IPS DF 6.9 (cell line): Measurements from ENCODE around the gene PARP3.

Experiments
- DNase-seq: peaks from one replicate; pipeline ENCODE4 v3.0.0-alpha.2; 2013; ENCODE audit warnings: low read depth, low spot score
- H3K27ac ChIP-seq: one replicate; pipeline ENCODE4 v1.5.1; 2013; ENCODE audit warnings: low read length, control low read depth
- H3K27me3 ChIP-seq: 2 replicates; pipeline ENCODE4 v1.6.1; 2013; ENCODE audit warnings: mild to moderate bottlenecking, low read length; ENCODE audit not compliant: control insufficient read depth, insufficient read depth
- H3K36me3 ChIP-seq: 2 replicates; pipeline ENCODE4 v1.6.1; 2013; ENCODE audit warnings: low read length; ENCODE audit not compliant: control insufficient read depth, insufficient read depth
- H3K4me1 ChIP-seq: 2 replicates; pipeline ENCODE4 v1.6.1; 2013; ENCODE audit warnings: low read length; ENCODE audit not compliant: control insufficient read depth, insufficient read depth
- H3K4me3 ChIP-seq: 2 replicates; pipeline ENCODE4 v1.5.1; 2013; ENCODE audit warnings: mild to moderate bottlenecking, low read length
- H3K9me3 ChIP-seq: 2 replicates; pipeline ENCODE4 v1.6.1; 2013; ENCODE audit warnings: low read length, inconsistent platforms; ENCODE audit not compliant: control insufficient read depth, insufficient read depth
- WGBS: extraction: QIAGEN DNeasy Blood & Tissue Kit; methylation state at CpG from one replicate; pipeline ENCODE4 v1.1.7; 2013; ENCODE audit warnings: mixed read lengths, missing lambda C conversion rate; ENCODE audit not compliant: insufficient read length, insufficient coverage; 5-methylcytosine and 5-hydroxymethylcytosine counted together

PARP3 gene

GRCh38 chr3:51942603-51943450 lies 664 bp downstream of the PARP3 start:
- WGBS: no CpG with 5 or more reads among the region's 17 CpGs
- DNase-seq: no peak
- peak overlapping the region; percentile 7; the same call in 1 of the 2 replicates for H3K4me3 ChIP-seq
- peaks cover 4% of the 10 kb centered on the region for H3K4me1 ChIP-seq
- no peaks in the 10 kb centered on the region for H3K27me3 ChIP-seq
- H3K36me3 ChIP-seq: peaks cover 5% of the 10 kb centered on the region; the same call in 1 of the 2 replicates
- no peaks in the 10 kb centered on the region for H3K9me3 ChIP-seq
- no peak overlapping the region for H3K27ac ChIP-seq

GRCh38 chr3:51943451-51944391 lies 1.6 kb downstream of the PARP3 start:
- H3K9me3 ChIP-seq: no peaks in the 10 kb centered on the region
- no peak overlapping the region for H3K27ac ChIP-seq
- H3K27me3 ChIP-seq: no peaks in the 10 kb centered on the region
- WGBS: no CpG with 5 or more reads among the region's 21 CpGs
- H3K4me1 ChIP-seq: peaks cover 4% of the 10 kb centered on the region
- DNase-seq: no peak
- peaks cover 2% of the 10 kb centered on the region; the same call in 1 of the 2 replicates for H3K36me3 ChIP-seq
- H3K4me3 ChIP-seq: no peak overlapping the region

- Histone ChIP-seq H3K9me3 (no peaks in the 10 kb centered on the region), H3K4me1 (peaks cover 4% of the 10 kb centered on the region), H3K36me3 (no peaks in the 10 kb centered on the region), H3K27ac (no peak overlapping the region), H3K4me3 (no peak overlapping the region), H3K27me3 (no peaks in the 10 kb centered on the region)
- no peak for DNase-seq
- no CpG with 5 or more reads among the region's 11 CpGs for WGBS
These were observed 2.4 kb downstream of the PARP3 start for GRCh38 chr3:51944451-51945021.

- no peak overlapping the region for H3K27ac ChIP-seq
- WGBS: no CpG with 5 or more reads among the region's 18 CpGs
These were observed 3.1 kb downstream of the PARP3 start for GRCh38 chr3:51945031-51945840.

GRCh38 chr3:51945926-51946705 lies 4.0 kb downstream of the PARP3 start:
- Histone ChIP-seq H3K4me3 (no peak overlapping the region), H3K9me3 (no peaks in the 10 kb centered on the region), H3K36me3 (no peaks in the 10 kb centered on the region), H3K4me1 (peaks cover 4% of the 10 kb centered on the region), H3K27ac (no peak overlapping the region), H3K27me3 (no peaks in the 10 kb centered on the region)
- no peak for DNase-seq
- WGBS: no CpG with 5 or more reads among the region's 14 CpGs

More at GRCh38 chr3:51945031-51945840, 3.1 kb downstream of the PARP3 start:
- H3K36me3 ChIP-seq: no peaks in the 10 kb centered on the region
- H3K4me3 ChIP-seq: no peak overlapping the region
- H3K9me3 ChIP-seq: no peaks in the 10 kb centered on the region
- H3K4me1 ChIP-seq: peaks cover 4% of the 10 kb centered on the region
- no peak for DNase-seq
- no peaks in the 10 kb centered on the region for H3K27me3 ChIP-seq

- Histone ChIP-seq H3K27ac (no peak overlapping the region), H3K36me3 (no peaks in the 10 kb centered on the region), H3K27me3 (no peaks in the 10 kb centered on the region), H3K4me3 (no peak overlapping the region), H3K4me1 (peaks cover 4% of the 10 kb centered on the region), H3K9me3 (no peaks in the 10 kb centered on the region)
- no peak for DNase-seq
- no CpG with 5 or more reads among the region's 4 CpGs for WGBS
These were observed 4.6 kb downstream of the PARP3 start for GRCh38 chr3:51946796-51947195.

- no peak overlapping the region for H3K27ac ChIP-seq
- no peaks in the 10 kb centered on the region for H3K36me3 ChIP-seq
- no CpG with 5 or more reads among the region's 13 CpGs for WGBS
- H3K9me3 ChIP-seq: no peaks in the 10 kb centered on the region
- H3K4me1 ChIP-seq: peaks cover 4% of the 10 kb centered on the region
- no peak overlapping the region for H3K4me3 ChIP-seq
- DNase-seq: no peak
- no peaks in the 10 kb centered on the region for H3K27me3 ChIP-seq
These were observed 5.2 kb downstream of the PARP3 start for GRCh38 chr3:51947215-51947900.

- no peak overlapping the region for H3K4me3 ChIP-seq
- WGBS: no CpG with 5 or more reads among the region's 10 CpGs
- no peak overlapping the region for H3K27ac ChIP-seq
- no peaks in the 10 kb centered on the region for H3K36me3 ChIP-seq
- no peak for DNase-seq
- no peaks in the 10 kb centered on the region for H3K9me3 ChIP-seq
- no peaks in the 10 kb centered on the region for H3K4me1 ChIP-seq
- no peaks in the 10 kb centered on the region; the same call in 1 of the 2 replicates for H3K27me3 ChIP-seq
These were observed 5.9 kb downstream of the PARP3 start for GRCh38 chr3:51948016-51948580.

GRCh38 chr3:51949121-51949520 lies 7.0 kb downstream of the PARP3 start:
- Histone ChIP-seq H3K9me3 (no peaks in the 10 kb centered on the region), H3K27me3 (peaks cover 2% of the 10 kb centered on the region; the same call in 1 of the 2 replicates), H3K27ac (no peak overlapping the region), H3K36me3 (no peaks in the 10 kb centered on the region), H3K4me3 (no peak overlapping the region), H3K4me1 (no peaks in the 10 kb centered on the region)
- WGBS: no CpG with 5 or more reads among the region's 5 CpGs
- DNase-seq: no peak
